ENCODE measurements around the gene NSD2. TPM values are rescaled to one million over a fixed set of nuclear protein-coding genes. Genes with fewer than 3 reads are reported as not detected.

Gene NSD2
- total RNA-seq, 4 donors from 2014 or later = 17.3 to 23.6 (median 19.4) TPM

- intact Hi-C loops (cut with DNase I; ENCODE audit: low total_unique reads) = no loop called here
- DNase-seq (ENCODE audit: low spot score in 2 of 2) = peak in 1 of 2 donors; percentile 81
- 82 to 83% methylated on average over 22 of the region's 22 CpGs for WGBS, 2 donors
Observed at GRCh38 chr4:1981251-1982058, 110.3 kb downstream of the NSD2 start.

GRCh38 chr4:1982124-1983052, 111.2 kb downstream of the NSD2 start:
- WGBS, 2 donors = 83% methylated on average over 16 of the region's 16 CpGs
- DNase-seq (ENCODE audit: low spot score in 2 of 2) = peak in 1 of 2 donors; percentile 76
- H3K4me3 ChIP-seq (ENCODE audit: low read depth, poor library complexity, severe bottlenecking) = no peak overlapping the region
- TF ChIP-seq CTCF (IDR thresholded peaks at IDR 0.05) (no peak), POLR2A (IDR thresholded peaks at IDR 0.05) (no peak)
- intact Hi-C loops (cut with DNase I; ENCODE audit: low total_unique reads) = no loop called here

More at GRCh38 chr4:1981251-1982058, 110.3 kb downstream of the NSD2 start:
- TF ChIP-seq POLR2A (IDR thresholded peaks at IDR 0.05) (no peak), CTCF (IDR thresholded peaks at IDR 0.05) (no peak)
- no peak overlapping the region for H3K4me3 ChIP-seq (ENCODE audit: low read depth, poor library complexity, severe bottlenecking)

- 92% methylated on average over 25 to 34 of the region's 34 CpGs for WGBS, 2 donors
- intact Hi-C loops (cut with DNase I; ENCODE audit: low total_unique reads) = no loop called here
- DNase-seq (ENCODE audit: low spot score in 2 of 2) = peak in 1 of 2 donors; percentile 84
- TF ChIP-seq CTCF (IDR thresholded peaks at IDR 0.05) = no peak
- no peak for TF ChIP-seq POLR2A (IDR thresholded peaks at IDR 0.05)
- no peak overlapping the region for H3K4me3 ChIP-seq (ENCODE audit: low read depth, poor library complexity, severe bottlenecking)
Observed at GRCh38 chr4:1983053-1983845, 112.1 kb downstream of the NSD2 start.

- no peak for TF ChIP-seq POLR2A (IDR thresholded peaks at IDR 0.05)
- no peak for TF ChIP-seq CTCF (IDR thresholded peaks at IDR 0.05)
- intact Hi-C loops (cut with DNase I; ENCODE audit: low total_unique reads) = no loop called here
- WGBS, 2 donors = 91 to 95% methylated on average over 18 to 21 of the region's 21 CpGs
- DNase-seq (ENCODE audit: low spot score in 2 of 2) = no peak
- H3K4me3 ChIP-seq (ENCODE audit: low read depth, poor library complexity, severe bottlenecking) = no peak overlapping the region
Observed at GRCh38 chr4:1983846-1984405, 112.7 kb downstream of the NSD2 start.
